Activated effector memory CD4-positive, alpha-beta T cell treated with anti-CD3 and anti-CD28 coated beads, Interleukin-2, amount 50 U/mL, for 16 hours (primary cell): ENCODE data around the gene RNU6-8.

ENCODE experiments used
- DNase-seq: peaks from one replicate; pipeline ENCODE4 v3.0.0-alpha.2; 2020

The RNU6-8 gene

DNA sequence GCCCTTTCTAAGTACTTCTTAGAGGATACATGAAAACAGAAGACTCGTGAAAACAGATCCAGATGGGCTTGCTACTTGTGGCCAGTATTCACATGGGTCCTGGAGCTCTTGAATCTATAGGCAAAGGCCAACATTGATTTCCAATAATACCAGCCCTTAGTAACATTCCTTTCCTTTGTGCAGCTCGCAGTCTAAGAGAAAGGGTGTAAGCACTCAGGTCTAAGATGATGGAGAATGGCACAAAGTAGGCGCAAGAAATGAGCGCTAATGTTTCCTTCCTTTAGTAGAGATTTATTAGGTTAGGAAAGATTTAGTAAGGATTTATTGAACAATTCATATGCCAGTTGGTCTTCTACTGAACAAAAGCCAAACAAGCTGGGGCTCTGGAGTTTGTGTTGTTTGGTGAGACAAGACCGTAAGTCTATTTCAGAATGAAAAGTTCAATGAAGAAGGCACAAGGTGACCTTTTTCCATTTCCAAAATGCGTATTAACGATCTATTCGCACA lies 525 bp downstream of the RNU6-8 start:
- no peak for DNase-seq

GRCh38 chr14:32201816-32202490 lies 1.1 kb downstream of the RNU6-8 start, which contains the start of gene RNU6-7:
TSS of gene RNU6-7 (plus strand) at chr14:32202045.
- DNase-seq, result peak; percentile 73

DNA sequence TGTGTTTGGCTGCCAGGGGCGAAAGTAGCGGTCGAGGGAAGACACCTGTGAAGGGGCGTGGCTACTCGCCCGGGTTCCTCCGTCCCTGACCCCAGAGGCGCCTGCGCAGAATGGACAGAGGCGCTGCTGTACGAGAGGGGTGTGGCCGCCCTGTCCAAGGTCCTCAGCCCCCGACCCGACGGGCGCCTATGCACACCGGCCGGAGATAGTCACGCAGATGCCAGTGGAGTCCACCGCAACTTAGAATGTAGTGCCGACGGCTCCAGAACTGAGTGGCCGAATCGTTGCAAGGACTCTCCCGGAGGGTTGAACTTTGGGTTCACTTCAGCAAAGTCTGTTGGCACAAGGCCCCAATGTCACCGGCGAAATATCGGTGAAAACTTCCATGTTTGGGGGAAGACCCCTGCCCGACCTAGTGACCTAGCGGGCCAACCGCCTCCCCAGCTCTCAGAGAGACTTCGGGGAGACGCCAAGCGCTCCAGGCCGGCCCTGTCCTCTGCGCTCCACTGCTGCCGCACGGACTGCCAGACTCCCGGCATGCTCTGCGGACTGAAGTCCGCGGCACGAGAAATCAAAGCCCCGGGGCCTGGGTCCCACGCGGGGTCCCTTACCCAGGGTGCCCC lies 1.8 kb downstream of the RNU6-8 start:
- peak; percentile 92 for DNase-seq

GRCh38 chr14:32200368-32201192 lies 2.5 kb downstream of the RNU6-8 start:
- no peak for DNase-seq

GRCh38 chr14:32197919-32198318 lies 5.2 kb downstream of the RNU6-8 start:
- DNase-seq, result no peak

GRCh38 chr14:32195636-32196035 lies 7.4 kb downstream of the RNU6-8 start:
- no peak for DNase-seq

GRCh38 chr14:32193532-32193931 lies 9.5 kb downstream of the RNU6-8 start:
- DNase-seq, result no peak

DNA sequence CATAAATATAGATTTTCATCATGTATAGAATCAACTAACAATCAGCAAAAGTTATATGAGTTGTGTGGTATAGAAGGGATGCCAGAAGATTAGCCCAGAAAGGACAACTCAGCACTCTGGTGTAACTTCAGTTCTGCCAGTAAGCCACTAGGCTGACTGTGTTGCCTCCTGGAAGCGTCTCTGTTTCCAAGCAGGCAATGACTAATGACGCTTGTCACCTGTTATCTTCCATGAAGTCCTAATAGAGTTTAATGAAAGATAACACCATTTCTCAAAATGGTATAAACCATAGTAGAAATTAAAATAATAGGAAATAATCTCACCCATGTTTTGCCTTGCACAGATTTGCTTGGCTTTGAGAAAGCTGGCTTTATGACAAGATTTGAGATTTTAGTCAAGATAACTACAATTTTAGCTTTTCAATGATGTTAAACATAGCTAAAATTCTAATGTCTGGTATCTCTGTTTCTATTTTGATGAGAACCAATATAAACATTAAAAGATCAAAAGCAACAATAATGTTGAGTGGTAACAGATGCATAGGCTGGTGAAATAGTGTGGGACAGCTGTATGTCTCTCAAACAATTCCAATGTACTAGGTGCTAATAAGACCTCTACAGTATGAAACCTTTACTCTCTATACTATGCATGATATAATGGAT lies 10.2 kb downstream of the RNU6-8 start:
- DNase-seq, result no peak

DNA sequence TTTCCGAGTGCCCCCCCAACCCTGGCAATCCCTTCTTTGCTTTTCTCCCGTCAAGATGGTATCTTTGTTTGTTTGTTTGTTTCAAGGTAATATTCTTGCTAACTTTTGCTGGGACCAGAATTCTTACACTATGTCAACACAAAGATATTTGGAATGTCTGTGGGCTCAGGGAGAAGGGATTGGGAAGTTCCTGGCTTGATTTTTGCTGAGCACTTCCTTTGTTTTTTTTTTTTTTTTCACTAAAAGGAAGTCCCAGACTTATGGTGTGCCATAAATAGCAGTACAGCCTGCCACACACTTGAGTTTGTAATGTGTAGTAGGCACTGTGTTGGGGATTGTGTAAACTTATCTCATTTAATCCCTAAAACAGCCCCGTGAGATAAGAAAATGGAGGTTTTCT lies 12.4 kb downstream of the RNU6-8 start:
- no peak for DNase-seq

DNA sequence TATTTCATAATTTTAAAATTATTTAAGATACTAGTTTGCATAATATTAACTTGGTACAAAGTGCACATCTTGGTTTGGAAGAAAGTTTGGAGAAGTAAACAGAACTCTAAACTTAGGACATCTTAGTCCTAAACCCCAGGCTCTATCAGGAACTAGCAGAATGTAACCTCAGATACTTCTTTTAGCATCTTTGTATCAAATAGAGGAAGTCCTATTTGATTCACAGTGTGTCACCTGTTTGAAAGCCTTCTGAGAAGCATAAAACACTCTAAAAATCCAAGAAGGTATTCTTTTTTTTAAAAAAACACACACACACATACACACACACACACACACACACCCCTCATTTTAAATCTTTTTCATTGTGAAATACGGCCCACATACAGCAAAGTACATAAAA lies 13.3 kb downstream of the RNU6-8 start:
- no peak for DNase-seq

DNA sequence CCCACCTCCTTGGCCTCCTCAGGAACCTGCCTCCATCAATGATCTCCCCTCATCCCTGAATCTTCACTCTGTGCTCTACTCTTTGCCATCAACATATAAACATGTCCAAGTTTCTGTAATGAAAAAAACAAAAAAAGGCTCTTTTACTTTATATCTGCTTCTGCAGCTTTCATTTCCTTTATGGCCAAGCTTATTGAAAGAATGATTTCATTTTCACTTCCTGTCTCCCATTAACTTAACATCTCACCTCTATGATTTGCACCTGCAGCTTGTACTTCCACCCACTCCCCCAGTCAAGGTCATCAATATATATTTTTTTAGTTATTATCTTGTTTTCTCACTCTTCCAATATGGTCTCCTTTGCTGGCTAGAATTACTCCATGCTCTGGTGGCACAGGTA lies 16.8 kb downstream of the RNU6-8 start:
- DNase-seq, result no peak

GRCh38 chr14:32185097-32185496 lies 18.0 kb downstream of the RNU6-8 start:
- no peak for DNase-seq

GRCh38 chr14:32183151-32184058 lies 19.7 kb downstream of the RNU6-8 start:
- no peak for DNase-seq

DNA sequence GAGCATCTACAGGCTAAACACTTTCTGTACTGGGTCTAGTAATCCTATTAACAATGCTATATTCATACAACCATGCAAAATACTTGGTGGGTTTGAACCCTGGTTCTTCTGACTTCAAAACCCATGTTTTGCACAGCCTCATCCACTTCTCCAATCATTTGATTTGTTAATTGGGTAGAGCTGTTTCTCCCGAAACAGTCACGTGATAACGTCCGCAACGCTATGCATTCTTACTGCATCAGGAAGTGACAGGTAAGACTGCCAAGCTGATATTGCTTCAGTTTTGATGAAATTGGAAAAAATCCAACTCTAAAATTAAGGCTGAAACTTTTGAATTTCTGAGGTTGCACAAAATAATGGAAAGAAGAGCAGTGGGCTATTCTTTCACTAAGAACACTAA lies 31.6 kb downstream of the RNU6-8 start:
- no peak for DNase-seq

GRCh38 chr14:32169191-32169590 lies 33.9 kb downstream of the RNU6-8 start:
- no peak for DNase-seq

DNA sequence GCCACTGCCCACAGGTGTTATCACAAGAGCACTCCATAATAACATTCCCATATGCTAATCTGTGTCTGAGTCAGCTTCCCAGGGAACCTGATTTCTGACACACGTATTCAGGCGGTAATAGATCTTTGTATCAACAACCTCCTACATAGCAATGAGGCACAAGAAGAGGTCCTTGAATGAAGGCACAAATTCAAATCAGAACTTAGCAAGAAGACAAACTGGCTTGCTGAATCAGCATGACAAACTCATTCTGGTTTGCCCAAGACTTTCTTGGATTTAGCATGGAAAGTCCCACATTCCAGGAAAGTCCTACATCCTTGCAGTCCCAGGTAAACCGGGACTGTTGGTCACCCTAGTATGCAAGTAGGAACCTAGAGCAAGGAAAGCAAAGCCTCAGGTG lies 35.2 kb downstream of the RNU6-8 start:
- no peak for DNase-seq

GRCh38 chr14:32166924-32167323 lies 36.1 kb downstream of the RNU6-8 start:
- DNase-seq, result no peak

- DNase-seq, result no peak
Measured at GRCh38 chr14:32166029-32166428, 37.0 kb downstream of the RNU6-8 start.
